HEK293 (cell line): ENCODE data around the gene YPEL1.
A peak's percentile ranks its signal among the peaks of the same experiment; 100 is the strongest.

Source experiments
- CTCF ChIA-PET: fragments of 350-600 bp; formaldehyde crosslinking; extraction: SDS; loops from one replicate; lab custom pipeline; 2021; ENCODE audit warnings: antibody characterized with exemption; lab: Yijun Ruan, JAX
- POLR2A ChIA-PET: fragments of 300-600 bp; formaldehyde crosslinking; extraction: SDS; loops from one replicate; lab custom pipeline; 2020; ENCODE audit warnings: antibody characterized with exemption, inconsistent platforms; lab: Yijun Ruan, JAX
- H3K27ac ChIP-seq: fragments of 200-500 bp; sonication (Bioruptor generic); 2 replicates; pipeline ENCODE4 v1.5.1; 2014; ENCODE audit warnings: low read depth, low read length, control low read depth, inconsistent platforms; ENCODE audit errors: extremely low read depth
- H3K36me3 ChIP-seq, 2 experiments: fragments of 200-500 bp in 1 of 2; sonication (Bioruptor generic) in 1 of 2; 1 replicate in 1 of 2; 2 replicates in 1 of 2; pipeline ENCODE4 v1.5.1; 2014 to 2017; ENCODE audit warnings: inconsistent platforms in 2 of 2, low read length in 2 of 2; ENCODE audit not compliant: control insufficient read depth in 2 of 2, insufficient read depth in 1 of 2
- H3K4me1 ChIP-seq: fragments of 200-500 bp; sonication (Bioruptor generic); 2 replicates; pipeline ENCODE4 v1.5.1; 2014; ENCODE audit warnings: mild to moderate bottlenecking, low read length, inconsistent platforms; ENCODE audit not compliant: control insufficient read depth, insufficient read depth
- H3K4me3 ChIP-seq: 2 replicates; pipeline ENCODE4 v1.5.1; 2011; ENCODE audit warnings: low read depth, mild to moderate bottlenecking, control low read depth, low read length, moderate library complexity
- H3K9me3 ChIP-seq: fragments of 200-500 bp; sonication (Bioruptor generic); 2 replicates; pipeline ENCODE4 v1.5.1; 2014; ENCODE audit warnings: low read depth, low read length, inconsistent platforms; ENCODE audit not compliant: control insufficient read depth, insufficient read depth
- ELK4 ChIP-seq: IDR thresholded peaks from 2 replicates; pipeline ENCODE4 v1.6.1; 2011; ENCODE audit warnings: mild to moderate bottlenecking, low read depth, low read length, borderline replicate concordance
- GLIS1 ChIP-seq: fragments of 450-650 bp; formaldehyde crosslinking; IDR thresholded peaks from 2 replicates; pipeline ENCODE4 v1.5.1; 2016; ENCODE audit warnings: missing biosample characterization, missing genetic modification characterization
- GLIS2 ChIP-seq: fragments of 450-650 bp; formaldehyde crosslinking; IDR thresholded peaks from 2 replicates; pipeline ENCODE4 v1.5.1; 2016; ENCODE audit warnings: missing biosample characterization, missing genetic modification characterization
- KLF1 ChIP-seq: fragments of 450-650 bp; formaldehyde crosslinking; IDR thresholded peaks from 2 replicates; pipeline ENCODE4 v1.5.1; 2016; ENCODE audit warnings: missing biosample characterization, missing genetic modification characterization
- KLF16 ChIP-seq: fragments of 450-650 bp; formaldehyde crosslinking; IDR thresholded peaks from 2 replicates; pipeline ENCODE4 v1.5.1; 2017; ENCODE audit warnings: missing biosample characterization, missing genetic modification characterization
- KLF9 ChIP-seq: fragments of 450-650 bp; formaldehyde crosslinking; IDR thresholded peaks from 2 replicates; pipeline ENCODE4 v1.5.1; 2016; ENCODE audit warnings: missing biosample characterization, missing genetic modification characterization, low read depth
- OSR2 ChIP-seq: fragments of 450-650 bp; formaldehyde crosslinking; IDR thresholded peaks from 2 replicates; pipeline ENCODE4 v1.5.1; 2016; ENCODE audit warnings: missing biosample characterization, missing genetic modification characterization
- ZBTB10 ChIP-seq: fragments of 450-650 bp; formaldehyde crosslinking; IDR thresholded peaks from 2 replicates; pipeline ENCODE4 v1.5.1; 2016; ENCODE audit warnings: missing biosample characterization, missing genetic modification characterization
- ZNF132 ChIP-seq: fragments of 450-650 bp; formaldehyde crosslinking; IDR thresholded peaks from 2 replicates; pipeline ENCODE4 v1.5.1; 2017; ENCODE audit warnings: missing biosample characterization, missing genetic modification characterization, borderline replicate concordance
- ZNF140 ChIP-seq: fragments of 450-650 bp; formaldehyde crosslinking; IDR thresholded peaks from 2 replicates; pipeline ENCODE4 v1.5.1; 2016; ENCODE audit warnings: missing biosample characterization, missing genetic modification characterization
- ZNF274 ChIP-seq, 2 experiments: fragments of 200-500 bp in 1 of 2; fragments of 450-650 bp in 1 of 2; sonication (Bioruptor generic) in 1 of 2; formaldehyde crosslinking in 1 of 2; IDR thresholded peaks; 2 replicates each; pipeline versions ENCODE4 v1.5.1 to v1.6.1; 2014 to 2016; ENCODE audit warnings: borderline replicate concordance in 1 of 2, inconsistent platforms in 1 of 2, low read length in 1 of 2, missing biosample characterization in 1 of 2, missing genetic modification characterization in 1 of 2
- ZNF341 ChIP-seq: fragments of 450-650 bp; formaldehyde crosslinking; IDR thresholded peaks from 2 replicates; pipeline ENCODE4; 2016; ENCODE audit warnings: low read depth, missing biosample characterization, missing genetic modification characterization
- ZNF416 ChIP-seq: fragments of 450-650 bp; formaldehyde crosslinking; IDR thresholded peaks from 2 replicates; pipeline ENCODE4 v1.5.1; 2016; ENCODE audit warnings: missing biosample characterization, missing genetic modification characterization
- ZNF488 ChIP-seq: fragments of 450-650 bp; formaldehyde crosslinking; IDR thresholded peaks from 2 replicates; pipeline ENCODE4 v1.5.1; 2016; ENCODE audit warnings: missing biosample characterization, missing genetic modification characterization
- ZNF548 ChIP-seq: fragments of 450-650 bp; formaldehyde crosslinking; IDR thresholded peaks from 2 replicates; pipeline ENCODE4 v1.5.1; 2016; ENCODE audit warnings: missing biosample characterization, missing genetic modification characterization
- ZNF560 ChIP-seq: fragments of 450-650 bp; formaldehyde crosslinking; IDR thresholded peaks from 2 replicates; pipeline ENCODE4 v1.5.1; 2017; ENCODE audit warnings: missing biosample characterization, missing genetic modification characterization, borderline replicate concordance
- ZNF585B ChIP-seq: fragments of 450-650 bp; formaldehyde crosslinking; IDR thresholded peaks from 2 replicates; pipeline ENCODE4 v1.5.1; 2016; ENCODE audit warnings: missing biosample characterization, missing genetic modification characterization
- ZNF623 ChIP-seq: fragments of 450-650 bp; formaldehyde crosslinking; IDR thresholded peaks from 2 replicates; pipeline ENCODE4 v1.5.1; 2016; ENCODE audit warnings: missing biosample characterization, missing genetic modification characterization
- ZNF660 ChIP-seq: fragments of 450-650 bp; IDR thresholded peaks from 2 replicates; pipeline ENCODE4 v1.5.1; 2018; ENCODE audit warnings: missing biosample characterization, mild to moderate bottlenecking, missing genetic modification characterization
- ZNF677 ChIP-seq: fragments of 450-650 bp; IDR thresholded peaks from 2 replicates; pipeline ENCODE4 v1.5.0; 2018; ENCODE audit warnings: missing biosample characterization, mild to moderate bottlenecking, missing genetic modification characterization, moderate library complexity

YPEL1 gene

GRCh38 chr22:21754523-21754922 lies 18.9 kb upstream of the YPEL1 start:
- TF ChIP-seq ZNF677 (tag by site-specific recombination): no peak
- TF ChIP-seq ZNF341: peak; percentile 59
- no peak for TF ChIP-seq ZNF416
- no peak for TF ChIP-seq OSR2 (tag by site-specific recombination)
- TF ChIP-seq KLF16: no peak
- TF ChIP-seq KLF1 (tag by site-specific recombination): peak; percentile 54; the same call in 1 of the 2 replicates
- TF ChIP-seq ZNF560: no peak
- H3K4me3 ChIP-seq: no peak overlapping the region
- peaks cover 0 to 22% of the 10 kb centered on the region in 2 experiments; a peak in 1 of 3 replicates for H3K36me3 ChIP-seq
- CTCF ChIA-PET: interaction anchor here (0.8 kb wide), 1 partner anchor 62 kb away, joined by 5 read pairs; no protein-coding TSS in a partner anchor
- no peak overlapping the region for H3K27ac ChIP-seq
- no peaks in the 10 kb centered on the region for H3K4me1 ChIP-seq
- POLR2A ChIA-PET: interaction anchor here (1.6 kb wide), 1 partner anchor 18 kb away, joined by 5 read pairs; no protein-coding TSS in a partner anchor
- H3K9me3 ChIP-seq: no peaks in the 10 kb centered on the region

- TF ChIP-seq ZNF623 (tag by site-specific recombination) (no peak), ZNF274 (IDR thresholded peaks at IDR 0.05; ENCODE audit: low read length) (no peak), ZNF274 (tag by site-specific recombination; IDR thresholded peaks at IDR 0.05; ENCODE audit: borderline replicate concordance) (no peak), ELK4 (no peak), ZNF140 (no peak), ZNF548 (no peak), KLF9 (tag by site-specific recombination) (0 out of 2 replicates have a peak, but pooled peaks have one; percentile 37), ZNF132 (tag by site-specific recombination) (no peak), GLIS1 (peak; percentile 68), GLIS2 (tag by site-specific recombination) (peak; percentile 56)
- Histone ChIP-seq H3K4me3 (no peak overlapping the region), H3K9me3 (no peaks in the 10 kb centered on the region), H3K27ac (no peak overlapping the region), H3K4me1 (no peaks in the 10 kb centered on the region), H3K36me3 (peaks cover 0 to 12% of the 10 kb centered on the region in 2 experiments; a peak in 1 of 3 replicates)
- POLR2A ChIA-PET: interaction anchor here (1.6 kb wide), 1 partner anchor 17 kb away, joined by 5 read pairs; no protein-coding TSS in a partner anchor
- CTCF ChIA-PET: no interaction called here
These were observed 17.9 kb upstream of the YPEL1 start for GRCh38 chr22:21753374-21754111.

GRCh38 chr22:21752276-21752675 lies 16.7 kb upstream of the YPEL1 start:
- CTCF ChIA-PET: interaction anchor here (0.6 kb wide), 2 partner anchors 26 to 184 kb away, joined by 3 to 6 read pairs; no protein-coding TSS in a partner anchor
- Histone ChIP-seq H3K9me3 (no peaks in the 10 kb centered on the region), H3K4me3 (no peak overlapping the region), H3K36me3 (peaks cover 0 to 3% of the 10 kb centered on the region in 2 experiments; a peak in 1 of 3 replicates), H3K27ac (no peak overlapping the region)
- TF ChIP-seq ZBTB10 (tag by site-specific recombination): no peak
- TF ChIP-seq ZNF585B (tag by site-specific recombination): no peak
- no peak for TF ChIP-seq ZNF660 (tag by site-specific recombination)
- no peak for TF ChIP-seq ZNF488 (tag by site-specific recombination)
- TF ChIP-seq, all 188 proteins: peak for 0
- POLR2A ChIA-PET: no interaction called here
- H3K4me1 ChIP-seq: no peaks in the 10 kb centered on the region
